ENCODE measurements around the gene KCTD3.

KCTD3 gene

DNA sequence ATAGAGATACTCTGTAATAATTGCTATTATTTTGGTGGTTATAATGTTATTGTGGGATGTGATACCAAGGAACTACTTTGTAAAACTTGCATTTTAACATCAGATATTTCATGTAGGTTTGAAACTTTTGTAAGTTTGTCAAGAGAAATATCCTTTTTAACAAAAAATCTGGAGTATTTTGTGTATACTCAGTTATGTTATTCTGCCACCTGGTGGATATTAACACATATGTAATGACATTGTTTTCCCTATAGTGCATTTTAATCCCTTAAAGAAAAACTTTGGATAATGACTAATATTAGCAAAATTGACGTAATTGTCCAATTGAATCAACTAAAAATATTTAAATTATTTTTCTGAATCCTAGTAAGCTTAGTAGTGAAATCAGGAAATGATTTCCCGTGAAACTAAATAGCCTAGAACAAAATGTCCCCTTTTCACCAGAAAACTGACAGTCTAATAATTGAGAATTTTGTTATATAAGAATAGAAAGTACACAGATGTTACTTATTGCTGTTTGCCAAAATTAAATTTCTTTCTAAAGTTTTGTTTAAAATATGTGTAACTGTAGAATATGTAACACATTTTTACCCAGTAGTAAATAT is 39.6 kb downstream of the KCTD3 start:
- ATAC-seq, result no peak

DNA sequence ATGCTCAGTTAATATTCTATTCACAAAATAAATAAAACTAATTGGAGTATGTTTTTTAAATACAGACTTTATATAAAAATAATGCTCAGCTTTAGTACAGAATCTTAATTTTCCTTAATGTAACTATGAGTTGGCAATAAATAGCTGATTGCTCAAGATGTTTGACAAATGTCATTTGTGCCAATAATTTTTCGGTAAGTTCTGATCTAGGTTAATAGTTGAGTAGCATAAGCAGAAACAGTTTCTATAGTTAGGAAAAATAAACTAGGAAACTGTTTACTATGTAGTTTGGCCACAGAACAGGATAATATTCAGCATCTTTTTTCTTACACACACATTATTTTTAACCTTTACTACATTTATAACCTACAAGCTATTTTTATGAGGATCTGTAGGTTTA is 40.3 kb downstream of the KCTD3 start:
- no peak for ATAC-seq

- ATAC-seq, result no peak
Observed at GRCh38 chr1:215608646-215609045, 41.5 kb downstream of the KCTD3 start.

GRCh38 chr1:215612391-215612790 is 45.3 kb downstream of the KCTD3 start:
- ATAC-seq, result no peak

DNA sequence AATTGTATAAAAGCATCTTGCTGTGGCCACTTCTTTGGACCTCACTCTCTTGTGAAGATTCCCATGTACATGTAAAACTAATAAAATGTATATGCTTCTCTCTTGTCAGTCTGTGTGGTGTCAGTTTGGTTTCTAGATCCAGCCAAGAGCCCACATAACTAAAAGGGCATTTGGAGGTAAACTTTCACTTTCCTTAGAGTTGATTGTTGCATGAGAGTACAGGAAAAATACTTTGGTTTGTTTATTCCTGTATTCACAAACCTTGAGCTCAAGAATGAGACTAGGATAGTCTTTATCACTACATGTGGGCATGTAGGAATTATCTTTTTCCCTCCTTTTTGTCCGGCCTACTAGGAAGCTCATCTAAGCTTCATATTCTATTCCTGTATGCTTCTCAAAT is 50.9 kb downstream of the KCTD3 start:
- ATAC-seq, result no peak

GRCh38 chr1:215623162-215623561 is 56.1 kb downstream of the KCTD3 start:
- ATAC-seq, result no peak

DNA sequence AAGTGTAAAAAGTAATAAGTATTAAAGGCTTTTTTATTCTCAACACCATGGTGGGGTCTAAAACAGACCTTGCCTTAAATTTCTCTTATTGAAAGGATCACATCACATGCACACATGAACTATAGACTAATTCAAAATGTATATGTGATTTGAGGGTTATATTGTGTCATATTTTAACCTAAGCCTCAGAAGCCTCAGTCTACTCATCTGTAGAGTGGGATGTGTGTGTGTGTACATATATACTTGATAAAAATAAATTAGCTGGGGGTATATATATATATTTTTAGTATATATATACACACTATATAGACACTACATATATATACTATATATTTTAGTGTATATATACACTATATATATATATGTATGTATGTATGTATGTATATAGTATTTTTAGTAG is 58.8 kb downstream of the KCTD3 start:
- ATAC-seq, result no peak

DNA sequence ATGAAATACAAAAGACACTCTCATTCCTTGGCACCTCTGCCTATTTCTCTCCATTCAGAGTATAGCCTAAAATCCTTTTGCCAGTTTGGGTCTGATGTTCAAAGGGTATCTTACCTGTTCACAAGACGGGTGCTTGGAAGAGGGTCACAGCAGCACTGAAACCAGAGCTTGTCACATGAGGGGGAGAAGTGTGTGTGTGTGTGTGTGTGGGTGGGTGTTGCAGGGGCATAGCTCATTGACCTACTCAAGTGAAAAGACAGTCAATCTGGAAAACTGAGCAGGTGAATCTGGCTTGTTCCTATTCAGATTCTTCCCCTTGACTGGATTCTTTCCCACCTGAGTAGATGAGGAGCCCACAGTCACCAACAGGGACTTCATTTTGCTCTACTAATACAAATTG is 63.9 kb downstream of the KCTD3 start:
- ATAC-seq, result no peak

DNA sequence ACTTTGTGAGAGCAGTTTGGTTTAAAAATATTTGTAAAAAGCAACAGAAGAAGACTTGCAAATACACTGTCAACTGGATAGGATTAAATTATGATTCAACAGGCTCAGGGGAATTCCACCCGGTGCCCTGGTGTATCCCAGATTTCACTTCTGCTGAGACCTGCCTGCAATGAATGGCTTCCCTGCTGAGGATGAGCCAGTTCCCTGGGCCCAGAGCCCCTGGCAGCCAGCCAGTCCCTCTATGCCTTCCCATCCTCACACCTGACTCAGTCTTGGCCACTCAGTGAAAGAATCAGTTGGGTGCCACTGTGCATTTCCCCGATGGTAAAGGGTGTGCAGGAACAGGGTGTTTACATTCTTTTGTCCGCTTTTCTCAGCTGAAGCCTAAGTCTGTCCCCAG is 64.4 kb downstream of the KCTD3 start:
- no peak for ATAC-seq

DNA sequence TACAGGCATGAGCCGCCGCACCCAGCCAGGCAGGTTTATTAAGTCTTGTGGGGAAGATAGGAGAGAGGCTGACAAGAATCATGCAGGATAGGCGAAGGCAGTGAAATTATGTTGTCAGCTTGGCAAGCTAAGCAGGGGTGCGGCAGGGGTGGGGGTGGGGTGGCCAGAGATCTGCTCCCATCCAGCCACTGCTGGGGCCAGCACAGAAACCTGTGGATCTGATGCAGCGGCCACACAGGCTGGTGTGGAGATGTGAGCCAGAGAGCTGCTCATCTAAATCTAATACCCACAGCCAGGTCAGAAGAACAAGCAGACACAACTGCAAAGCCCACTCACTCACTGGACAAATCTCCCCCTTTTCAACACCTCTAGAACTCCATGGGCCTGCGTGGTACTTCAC is 68.7 kb downstream of the KCTD3 start:
- no peak for ATAC-seq

- no peak for ATAC-seq
Observed at GRCh38 chr1:215636258-215636965, 69.3 kb downstream of the KCTD3 start.

- no peak for ATAC-seq
Observed at GRCh38 chr1:215637041-215637573, 70.0 kb downstream of the KCTD3 start.

- ATAC-seq, result no peak
Observed at GRCh38 chr1:215640429-215641148, 73.5 kb downstream of the KCTD3 start.

DNA sequence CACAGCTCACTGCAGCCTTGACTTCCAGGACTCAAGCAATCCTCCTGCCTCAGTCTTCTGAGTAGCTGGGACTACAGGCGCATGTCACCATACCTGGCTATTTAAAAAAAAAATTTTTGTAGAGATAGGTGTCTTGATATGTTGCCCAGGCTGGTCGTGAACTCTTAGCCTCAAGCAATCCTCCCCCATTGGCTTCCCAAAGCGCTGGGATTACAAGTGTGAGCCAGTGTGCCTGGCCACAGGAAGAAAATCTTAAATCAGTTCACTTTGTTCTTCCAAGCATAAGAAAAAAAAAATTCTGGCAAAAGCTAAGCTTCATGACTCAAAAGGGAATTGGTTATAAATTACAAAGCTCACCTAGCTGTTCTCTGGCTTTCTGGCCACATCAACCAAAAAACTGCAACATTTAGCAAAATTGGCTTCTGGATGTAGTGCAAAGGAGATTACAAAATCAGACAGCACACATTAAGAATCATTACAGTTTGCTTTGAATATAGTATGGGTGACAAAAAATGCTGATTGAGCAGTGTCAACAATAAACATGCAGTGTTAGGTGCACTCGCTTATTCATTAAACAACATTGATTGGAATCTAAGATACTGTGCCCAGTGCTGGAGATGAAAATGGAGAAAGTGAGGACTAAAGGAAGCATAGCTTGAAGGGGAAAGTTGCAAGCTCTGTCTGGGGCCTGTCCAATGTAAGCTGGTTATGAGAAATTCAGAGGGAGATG is 76.7 kb downstream of the KCTD3 start:
- ATAC-seq, result no peak

DNA sequence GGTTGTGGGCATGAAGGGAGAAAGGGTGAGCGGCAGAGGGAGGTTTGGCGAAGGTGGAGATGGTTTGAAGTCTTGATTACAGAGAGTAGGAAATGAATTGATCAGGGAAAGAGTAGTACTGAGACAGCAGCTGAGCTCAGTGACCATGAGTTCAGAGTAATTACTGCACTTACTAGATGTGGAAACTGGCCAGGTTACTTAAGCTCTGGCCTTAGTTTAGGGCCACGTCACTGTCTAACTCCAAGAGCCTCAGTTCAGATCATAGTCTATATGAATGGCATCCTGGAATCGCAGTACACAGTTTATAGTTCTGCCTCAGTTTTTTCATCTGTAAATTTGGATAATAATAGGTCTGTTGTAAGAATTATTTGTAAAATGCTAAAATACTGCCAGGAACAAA is 78.1 kb downstream of the KCTD3 start:
- no peak for ATAC-seq

DNA sequence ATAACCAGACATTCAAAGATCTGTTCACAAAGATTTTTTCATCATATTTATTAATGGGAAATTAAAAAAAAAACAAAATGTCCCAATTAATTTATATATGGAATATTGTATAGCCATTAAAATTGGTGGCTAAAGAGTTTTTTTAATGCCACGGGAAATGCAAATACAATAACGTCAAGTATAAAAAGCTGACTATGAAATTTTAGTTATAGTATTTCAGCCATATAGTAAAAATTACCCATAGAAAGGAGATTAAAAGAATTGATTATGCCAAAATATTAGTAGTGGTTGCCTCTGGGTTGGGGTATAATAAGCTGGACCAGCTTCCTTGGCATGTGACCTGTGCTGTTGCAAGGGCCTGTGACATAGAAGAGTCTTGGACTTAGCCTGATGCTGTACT is 78.8 kb downstream of the KCTD3 start:
- ATAC-seq, result no peak

DNA sequence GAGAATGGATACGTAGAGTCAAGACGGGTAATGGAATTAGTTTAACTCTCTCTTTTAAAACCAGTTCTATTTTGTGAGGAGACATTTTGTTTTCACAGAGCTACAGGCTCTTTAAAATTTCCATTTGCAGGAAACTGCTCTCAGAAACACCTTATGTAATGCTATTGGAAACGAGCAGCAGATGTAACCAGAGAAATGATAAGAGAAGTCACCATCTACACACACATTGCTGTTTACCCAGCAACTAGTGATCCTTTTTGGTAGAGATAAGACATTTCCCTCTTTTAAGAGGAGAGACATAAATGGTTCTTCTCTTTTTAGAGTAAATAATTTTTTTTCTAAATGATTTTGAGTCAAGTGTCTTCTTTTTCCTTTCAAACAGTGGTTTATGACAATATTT is 80.6 kb downstream of the KCTD3 start:
- ATAC-seq, result no peak

DNA sequence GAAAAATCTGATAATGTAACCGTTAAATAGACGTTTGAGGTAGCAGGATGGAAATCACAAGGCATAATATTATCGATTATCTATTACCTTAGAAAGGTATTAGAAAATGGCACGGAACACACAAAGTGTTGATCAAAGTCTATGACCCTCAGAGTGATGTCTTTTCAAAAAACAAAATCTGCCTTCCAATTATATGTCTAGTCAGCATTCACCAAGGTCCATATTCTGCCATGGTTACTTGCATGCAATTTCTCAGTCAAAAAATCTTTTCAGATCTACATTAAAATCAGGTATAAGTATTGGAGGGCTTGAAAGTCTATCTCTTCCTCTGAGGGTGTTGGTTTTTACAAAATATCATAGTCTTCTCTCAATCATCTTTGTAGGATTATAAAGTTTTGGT is 81.9 kb downstream of the KCTD3 start:
- ATAC-seq, result no peak

DNA sequence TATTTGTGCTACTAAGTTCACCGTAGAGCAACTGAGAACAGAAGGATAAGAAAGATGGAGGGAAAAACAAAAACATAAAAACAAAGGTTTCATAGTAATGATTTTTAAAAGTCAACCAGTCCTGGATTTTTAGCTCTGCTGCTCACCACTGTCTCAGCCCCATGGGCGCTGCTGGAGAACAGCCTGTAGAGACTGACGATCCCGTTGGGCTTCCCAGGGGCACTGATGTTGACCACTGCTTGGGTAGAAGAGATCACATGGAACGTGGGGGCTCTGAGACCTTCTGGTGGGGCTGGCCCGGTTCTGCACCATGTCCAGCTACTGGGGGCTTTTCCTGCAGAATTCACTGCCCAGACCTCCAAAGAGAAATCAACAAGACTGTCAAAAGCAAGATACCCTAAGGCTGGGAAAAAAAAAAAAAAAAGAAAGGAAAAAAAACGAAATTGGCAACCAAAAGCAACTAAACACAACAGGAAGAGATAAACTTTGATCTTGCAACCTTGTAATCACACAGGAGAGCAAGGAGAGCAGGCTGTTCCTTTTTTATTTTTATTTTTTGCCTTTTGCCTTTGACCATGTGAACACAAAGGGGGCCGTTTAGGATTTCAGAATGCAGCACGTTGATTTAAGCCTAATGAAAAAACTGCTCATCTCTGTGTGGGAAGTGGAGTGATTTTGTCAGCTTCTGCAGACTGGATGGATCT is 83.5 kb downstream of the KCTD3 start:
- ATAC-seq, result no peak

DNA sequence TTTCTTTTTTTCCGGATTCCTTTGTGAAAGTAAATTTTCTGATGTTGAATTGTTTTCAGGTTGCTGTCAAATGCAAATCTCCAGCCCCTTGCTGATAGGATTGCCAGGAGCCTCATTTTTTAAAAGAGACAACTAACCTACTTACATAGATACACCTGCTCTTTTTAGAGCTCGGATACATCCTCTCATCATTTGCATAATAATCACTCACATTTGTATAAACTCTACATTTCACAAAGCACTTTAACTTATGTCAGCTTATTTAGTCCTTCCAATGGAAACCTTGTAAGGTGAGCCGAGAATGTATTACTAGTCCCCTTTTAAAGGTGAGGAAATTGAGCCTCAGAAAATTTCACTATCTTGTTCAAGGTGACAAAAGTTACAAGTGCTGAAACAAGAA is 84.8 kb downstream of the KCTD3 start:
- ATAC-seq, result no peak

DNA sequence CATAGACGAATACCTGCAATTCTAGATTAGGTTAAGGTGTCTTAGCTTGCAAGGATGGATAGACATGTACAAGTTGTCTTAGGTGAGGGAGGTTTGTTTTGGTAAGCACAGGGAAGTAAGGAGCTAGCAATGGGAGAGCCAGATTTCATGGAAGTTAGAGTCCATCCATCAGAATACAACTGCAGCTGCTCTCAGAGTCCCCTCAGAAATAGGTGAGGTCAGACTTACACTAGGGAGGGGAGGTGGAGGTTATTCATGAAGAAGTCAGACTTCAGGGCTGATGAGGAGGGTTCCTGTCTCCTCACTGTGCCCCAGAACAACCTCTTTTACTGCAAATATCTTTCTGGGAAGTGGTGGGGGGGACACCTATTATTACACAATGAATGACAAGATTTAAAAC is 85.3 kb downstream of the KCTD3 start:
- no peak for ATAC-seq

GRCh38 chr1:215657047-215657446 is 89.9 kb downstream of the KCTD3 start:
- ATAC-seq, result no peak

- no peak for ATAC-seq
Observed at GRCh38 chr1:215660259-215660658, 93.2 kb downstream of the KCTD3 start.
